H9 (cell line): ENCODE measurements around the gene ERP44. TPM values are rescaled to one million over a fixed set of nuclear protein-coding genes. Genes with fewer than 3 reads are reported as not detected.

Experiments used
- DNase-seq: peaks from one replicate; pipeline ENCODE4 v3.0.0-alpha.2; 2017
- H2AFZ ChIP-seq: one replicate; pipeline ENCODE4 v1.6.1; 2013; ENCODE audit warnings: mild to moderate bottlenecking, low read length, control low read depth, moderate library complexity
- H2AK5ac ChIP-seq: 2 replicates; pipeline ENCODE4 v1.6.1; 2013; ENCODE audit warnings: low read length, control low read depth, mixed read lengths; ENCODE audit not compliant: insufficient read length
- H2BK120ac ChIP-seq: one replicate; pipeline ENCODE4 v1.6.1; 2013; ENCODE audit warnings: low read depth, mild to moderate bottlenecking, low read length, control low read depth, inconsistent platforms; ENCODE audit not compliant: poor library complexity, severe bottlenecking
- H2BK12ac ChIP-seq: 2 replicates; pipeline ENCODE4 v1.6.1; 2013; ENCODE audit warnings: low read length, control low read depth, mixed read lengths, low read depth; ENCODE audit not compliant: insufficient read length
- H2BK15ac ChIP-seq: 2 replicates; pipeline ENCODE4 v1.6.1; 2013; ENCODE audit warnings: low read depth, low read length, control low read depth
- H2BK20ac ChIP-seq: one replicate; pipeline ENCODE4 v1.6.1; 2013; ENCODE audit warnings: low read depth, mild to moderate bottlenecking, low read length, control low read depth, inconsistent platforms; ENCODE audit not compliant: poor library complexity, severe bottlenecking
- H2BK5ac ChIP-seq: 2 replicates; pipeline ENCODE4 v1.6.1; 2013; ENCODE audit warnings: low read length, control low read depth, mixed read lengths; ENCODE audit not compliant: insufficient read length
- H3K14ac ChIP-seq: 2 replicates; pipeline ENCODE4 v1.6.1; 2013; ENCODE audit warnings: low read length, control low read depth; ENCODE audit not compliant: insufficient read depth
- H3K18ac ChIP-seq: 2 replicates; pipeline ENCODE4 v1.6.1; 2013; ENCODE audit warnings: low read depth, mild to moderate bottlenecking, mixed read lengths, low read length, control low read depth; ENCODE audit not compliant: insufficient read length
- H3K23ac ChIP-seq: 2 replicates; pipeline ENCODE4 v1.6.1; 2013; ENCODE audit warnings: low read length, control low read depth, mixed read lengths, low read depth; ENCODE audit not compliant: insufficient read length
- H3K23me2 ChIP-seq: 2 replicates; pipeline ENCODE4 v1.6.1; 2013; ENCODE audit warnings: low read depth, mild to moderate bottlenecking, mixed read lengths, low read length, control low read depth; ENCODE audit not compliant: insufficient read length, poor library complexity, severe bottlenecking
- H3K27ac ChIP-seq: 2 replicates; pipeline ENCODE4 v1.5.1; 2013; ENCODE audit warnings: low read length, control low read depth, mixed read lengths, low read depth; ENCODE audit not compliant: insufficient read length
- H3K27me3 ChIP-seq: 2 replicates; pipeline ENCODE4 v1.6.1; 2013; ENCODE audit warnings: low read length, control low read depth, inconsistent platforms; ENCODE audit not compliant: insufficient read depth
- H3K4ac ChIP-seq: 2 replicates; pipeline ENCODE4 v1.6.1; 2013; ENCODE audit warnings: low read depth, mild to moderate bottlenecking, control low read depth, inconsistent platforms, low read length, moderate library complexity
- H3K4me1 ChIP-seq: 2 replicates; pipeline ENCODE4 v1.6.1; 2013; ENCODE audit warnings: low read length, control low read depth, inconsistent platforms; ENCODE audit not compliant: insufficient read depth
- H3K4me2 ChIP-seq: 2 replicates; pipeline ENCODE4 v1.6.1; 2013; ENCODE audit warnings: low read length, control low read depth, mixed read lengths; ENCODE audit not compliant: insufficient read length, insufficient read depth
- H3K56ac ChIP-seq: 2 replicates; pipeline ENCODE4 v1.6.1; 2013; ENCODE audit warnings: low read depth, mild to moderate bottlenecking, mixed read lengths, low read length, control low read depth; ENCODE audit not compliant: insufficient read length
- H3K79me1 ChIP-seq: 2 replicates; pipeline ENCODE4 v1.6.1; 2013; ENCODE audit warnings: low read depth, mild to moderate bottlenecking, moderate library complexity, low read length, control low read depth, inconsistent platforms; ENCODE audit not compliant: insufficient read depth, poor library complexity, severe bottlenecking
- H3K79me2 ChIP-seq: 2 replicates; pipeline ENCODE4 v1.6.1; 2013; ENCODE audit warnings: low read length, control low read depth, inconsistent platforms; ENCODE audit not compliant: insufficient read depth
- H3K9ac ChIP-seq: 2 replicates; pipeline ENCODE4 v1.6.1; 2013; ENCODE audit warnings: low read length, control low read depth, mixed read lengths; ENCODE audit not compliant: insufficient read length; ENCODE audit errors: extremely low read depth
- H3K9me3 ChIP-seq: one replicate; pipeline ENCODE4 v1.6.1; 2013; ENCODE audit warnings: low read depth, low read length, inconsistent platforms; ENCODE audit not compliant: control insufficient read depth
- H3T11ph ChIP-seq: one replicate; pipeline ENCODE4 v1.6.1; 2013; ENCODE audit warnings: mild to moderate bottlenecking, low read length, control low read depth, inconsistent platforms
- H4K20me1 ChIP-seq: one replicate; pipeline ENCODE4 v1.6.1; 2013; ENCODE audit not compliant: control insufficient read depth, insufficient read length, insufficient read depth
- H4K5ac ChIP-seq: 2 replicates; pipeline ENCODE4 v1.6.1; 2013; ENCODE audit warnings: low read depth, mild to moderate bottlenecking, mixed read lengths, low read length, control low read depth; ENCODE audit not compliant: insufficient read length
- H4K8ac ChIP-seq: replicated peaks from 2 replicates; pipeline ENCODE4 v1.6.1; 2013; ENCODE audit warnings: low read length, control low read depth, mixed read lengths, low read depth; ENCODE audit not compliant: insufficient read length
- H4K91ac ChIP-seq: 2 replicates; pipeline ENCODE4 v1.6.1; 2013; ENCODE audit warnings: low read depth, mild to moderate bottlenecking, moderate library complexity, mixed read lengths, low read length, control low read depth; ENCODE audit not compliant: insufficient read length
- H3K27ac Mint-ChIP-seq, 3 experiments: 2 replicates in 2 of 3; 3 replicates in 1 of 3; pipeline ENCODE4 v1.8.0; 2020 to 2021; ENCODE audit warnings: mixed read lengths in 3 of 3, mild to moderate bottlenecking in 1 of 3, moderate library complexity in 1 of 3
- H3K27me3 Mint-ChIP-seq: 2 replicates; pipeline ENCODE4 v1.8.0; 2021; ENCODE audit warnings: low read depth, mild to moderate bottlenecking, moderate library complexity, mixed read lengths
- H3K36me3 Mint-ChIP-seq, 3 experiments: 2 replicates in 2 of 3; 3 replicates in 1 of 3; pipeline ENCODE4 v1.8.0; 2020 to 2021; ENCODE audit warnings: low read depth in 3 of 3, mixed read lengths in 3 of 3; ENCODE audit not compliant: insufficient read depth in 1 of 3
- H3K4me1 Mint-ChIP-seq, 2 experiments: 2 replicates each; pipeline ENCODE4 v1.8.0; 2020; ENCODE audit warnings: mixed read lengths in 2 of 2
- H3K4me3 Mint-ChIP-seq, 2 experiments: 2 replicates in 1 of 2; 3 replicates in 1 of 2; pipeline ENCODE4 v1.8.0; 2020 to 2021; ENCODE audit warnings: mild to moderate bottlenecking in 2 of 2, mixed read lengths in 2 of 2, moderate library complexity in 1 of 2
- H3K9me3 Mint-ChIP-seq, 2 experiments: 2 replicates in 1 of 2; 3 replicates in 1 of 2; pipeline ENCODE4 v1.8.0; 2020; ENCODE audit warnings: mild to moderate bottlenecking in 2 of 2, mixed read lengths in 2 of 2, moderate library complexity in 1 of 2
- total RNA-seq: library from RNA; stranded (reverse); gene quantifications from 2 replicates; pipeline ENCODE4 v1.2.1, GENCODE V29; 2021
- TF ChIP-seq, protein P1 (sequence below): fragments of 200-600 bp; sonication (generic); conservative IDR thresholded peaks from 3 replicates; pipeline ENCODE4 v1.8.0; 2021; ENCODE audit warnings: antibody characterized with exemption, mild to moderate bottlenecking

Gene ERP44
- total RNA-seq, 1 experiment from 2014 or later, result 15.4 TPM

DNA sequence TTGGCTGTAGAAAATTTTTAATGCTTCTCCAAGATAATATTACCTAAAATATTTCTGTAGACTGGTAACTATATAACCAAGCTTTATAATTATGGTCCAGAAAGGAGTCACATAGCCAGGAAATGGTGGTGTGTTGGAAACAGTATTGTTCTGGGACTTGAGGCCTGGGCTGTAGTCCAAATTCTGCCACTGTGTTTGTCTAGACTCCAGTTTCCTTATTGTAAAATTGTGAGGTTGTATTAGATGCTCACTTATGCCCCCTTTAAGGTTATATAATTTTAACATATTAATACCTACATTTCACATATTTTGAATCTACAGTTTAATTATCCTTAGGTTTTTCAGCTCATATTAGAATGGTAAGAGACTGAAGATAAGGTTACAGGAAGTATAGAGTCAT, 149.9 kb downstream of the ERP44 start:
- Histone ChIP-seq H2BK5ac (no peak overlapping the region), H2AFZ (no peak overlapping the region), H3K18ac (no peak overlapping the region), H3K4me1 (no peaks in the 10 kb centered on the region), H2AK5ac (no peak overlapping the region), H2BK120ac (no peak overlapping the region), H3K79me2 (no peaks in the 10 kb centered on the region), H3K4ac (no peak overlapping the region), H2BK20ac (no peak overlapping the region), H3K79me1 (no peaks in the 10 kb centered on the region), H3K56ac (no peak overlapping the region), H3K27me3 (no peaks in the 10 kb centered on the region), H4K91ac (no peak overlapping the region), H4K20me1 (no peaks in the 10 kb centered on the region), H3T11ph (no peak overlapping the region), H2BK12ac (no peak overlapping the region), H3K9ac (no peak overlapping the region), H3K14ac (no peak overlapping the region), H3K4me2 (no peak overlapping the region), H4K8ac (no peak overlapping the region), H3K27ac (no peak overlapping the region), H4K5ac (no peak overlapping the region), H2BK15ac (no peak overlapping the region), H3K23ac (no peak overlapping the region), H3K23me2 (no peaks in the 10 kb centered on the region), H3K9me3 (no peaks in the 10 kb centered on the region)
- DNase-seq, result no peak
- H3K27ac Mint-ChIP-seq, result no peak overlapping the region
- no peaks in the 10 kb centered on the region for H3K27me3 Mint-ChIP-seq
- H3K4me3 Mint-ChIP-seq, result no peak overlapping the region
- H3K4me1 Mint-ChIP-seq, result no peaks in the 10 kb centered on the region; a peak in 1 of 4 replicates
- TF ChIP-seq, protein P1, sequence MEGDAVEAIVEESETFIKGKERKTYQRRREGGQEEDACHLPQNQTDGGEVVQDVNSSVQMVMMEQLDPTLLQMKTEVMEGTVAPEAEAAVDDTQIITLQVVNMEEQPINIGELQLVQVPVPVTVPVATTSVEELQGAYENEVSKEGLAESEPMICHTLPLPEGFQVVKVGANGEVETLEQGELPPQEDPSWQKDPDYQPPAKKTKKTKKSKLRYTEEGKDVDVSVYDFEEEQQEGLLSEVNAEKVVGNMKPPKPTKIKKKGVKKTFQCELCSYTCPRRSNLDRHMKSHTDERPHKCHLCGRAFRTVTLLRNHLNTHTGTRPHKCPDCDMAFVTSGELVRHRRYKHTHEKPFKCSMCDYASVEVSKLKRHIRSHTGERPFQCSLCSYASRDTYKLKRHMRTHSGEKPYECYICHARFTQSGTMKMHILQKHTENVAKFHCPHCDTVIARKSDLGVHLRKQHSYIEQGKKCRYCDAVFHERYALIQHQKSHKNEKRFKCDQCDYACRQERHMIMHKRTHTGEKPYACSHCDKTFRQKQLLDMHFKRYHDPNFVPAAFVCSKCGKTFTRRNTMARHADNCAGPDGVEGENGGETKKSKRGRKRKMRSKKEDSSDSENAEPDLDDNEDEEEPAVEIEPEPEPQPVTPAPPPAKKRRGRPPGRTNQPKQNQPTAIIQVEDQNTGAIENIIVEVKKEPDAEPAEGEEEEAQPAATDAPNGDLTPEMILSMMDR, result no peak
- H3K9me3 Mint-ChIP-seq, result no peaks in the 10 kb centered on the region; a peak in 1 of 5 replicates
- H3K36me3 Mint-ChIP-seq, result peaks cover 4 to 5% (median 5%) of the 10 kb centered on the region in 3 experiments; a peak in 6 of 7 replicates
